Breast epithelium (tissue), 3 donors: ENCODE measurements around the gene PNPLA7.

ENCODE experiments used
- CTCF ChIP-seq, 3 donors: fragments of 450-650 bp; IDR thresholded peaks; one replicate each; pipeline ENCODE4 v1.5.1; 2016 to 2017; ENCODE audit warnings: antibody characterized with exemption in 3 of 3, mild to moderate bottlenecking in 3 of 3, moderate library complexity in 3 of 3
- POLR2A ChIP-seq: fragments of 450-650 bp; IDR thresholded peaks from one replicate; pipeline ENCODE4 v1.6.1; 2016; ENCODE audit warnings: antibody characterized with exemption, mild to moderate bottlenecking, moderate library complexity
- POLR2AphosphoS5 ChIP-seq, 3 donors: sonication (generic); formaldehyde crosslinking; IDR thresholded peaks; one replicate each; pipeline ENCODE4 v1.6.1; 2017; ENCODE audit warnings: antibody characterized with exemption in 3 of 3

- TF ChIP-seq CTCF (IDR thresholded peaks at IDR 0.05) (no peak), POLR2A (no peak), POLR2AphosphoS5 (IDR thresholded peaks at IDR 0.05) (no peak)
These were observed 64.7 kb downstream of the PNPLA7 start for GRCh38 chr9:137485343-137486140.
